22Rv1 (cell line): ENCODE data around the gene TSPAN18.
A peak's percentile ranks its signal among the peaks of the same experiment; 100 is the strongest.

ENCODE experiments used
- H3K27ac ChIP-seq: fragments of 450-650 bp; 2 replicates; pipeline ENCODE4 v1.5.1; 2017
- CTCF ChIP-seq: fragments of 450-650 bp; IDR thresholded peaks from 2 replicates; pipeline ENCODE4 v1.5.1; 2017; ENCODE audit warnings: mild to moderate bottlenecking
- ZFX ChIP-seq: fragments of 450-650 bp; IDR thresholded peaks from 2 replicates; pipeline ENCODE4 v1.6.1; 2017; ENCODE audit warnings: antibody characterized with exemption, borderline replicate concordance

Gene TSPAN18

DNA sequence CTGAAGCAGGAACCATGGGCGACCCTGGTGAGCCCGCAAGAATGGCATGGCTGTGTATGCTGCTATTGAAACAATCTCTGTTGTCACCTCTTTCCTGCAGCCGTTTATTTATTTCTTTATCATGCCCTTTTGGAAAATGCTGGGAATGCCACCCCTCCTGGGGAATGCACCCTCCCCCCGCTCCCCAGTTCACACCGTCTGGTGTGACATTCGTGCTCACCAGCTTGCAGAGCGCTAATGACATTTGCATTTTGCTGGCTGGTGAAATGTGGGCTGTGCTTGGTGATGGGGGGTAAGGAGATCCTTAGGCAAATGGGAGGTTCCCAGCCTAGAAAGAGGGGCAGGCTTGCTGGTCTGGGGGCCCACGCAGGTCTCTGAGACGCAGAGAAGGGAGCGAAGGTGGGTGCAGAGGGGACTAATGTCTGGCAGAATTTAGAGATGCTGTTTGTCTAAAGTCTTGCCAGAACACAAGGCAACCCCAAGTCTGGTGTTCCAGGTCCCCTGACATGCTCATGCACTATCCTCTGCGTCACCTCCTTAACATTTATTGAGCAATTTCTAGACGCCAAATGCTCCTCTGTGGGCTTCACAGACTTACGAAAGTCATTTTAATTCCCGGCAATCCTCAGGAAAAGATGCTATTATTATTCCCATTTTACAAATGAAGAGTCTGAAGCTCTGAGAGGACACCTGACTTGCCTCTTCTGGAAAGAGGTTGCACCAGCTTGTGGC lies 132.2 kb downstream of the TSPAN18 start:
- H3K27ac ChIP-seq, result no peak overlapping the region
- TF ChIP-seq CTCF (no peak), ZFX (no peak)

- no peak overlapping the region for H3K27ac ChIP-seq
- TF ChIP-seq CTCF (no peak), ZFX (no peak)
Observed at GRCh38 chr11:44859528-44859925, 132.8 kb downstream of the TSPAN18 start.

GRCh38 chr11:44860346-44860745 lies 133.6 kb downstream of the TSPAN18 start:
- TF ChIP-seq CTCF (no peak), ZFX (no peak)
- no peak overlapping the region for H3K27ac ChIP-seq

GRCh38 chr11:44861849-44862557 lies 135.2 kb downstream of the TSPAN18 start:
- H3K27ac ChIP-seq, result no peak overlapping the region
- TF ChIP-seq CTCF (no peak), ZFX (no peak)

DNA sequence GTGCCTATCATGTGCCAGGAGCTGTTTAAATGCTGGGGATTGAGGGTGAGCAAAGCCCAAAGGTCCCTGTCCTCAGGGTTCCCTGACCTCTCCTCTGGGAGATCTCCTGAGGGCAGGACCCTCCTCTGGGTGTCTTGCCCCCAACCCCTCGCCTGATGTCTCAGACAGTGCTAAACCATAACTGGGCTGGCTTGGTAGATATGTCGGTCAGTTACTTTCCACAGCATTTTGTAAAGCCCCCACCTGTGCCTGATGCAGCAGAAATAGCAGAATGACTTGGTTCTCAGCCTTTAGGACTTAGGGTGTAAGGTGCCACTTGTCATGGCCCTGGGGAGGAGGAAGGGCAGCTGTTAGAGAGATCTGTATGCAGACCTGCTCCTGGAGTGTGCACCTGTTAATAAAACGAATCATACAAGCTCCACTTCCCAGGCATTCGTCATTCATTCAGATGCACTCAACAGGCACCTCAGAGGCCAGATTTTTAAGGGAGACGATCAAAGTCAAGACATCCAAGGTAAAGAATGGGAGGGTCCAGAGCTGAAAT lies 135.9 kb downstream of the TSPAN18 start:
- H3K27ac ChIP-seq, result no peak overlapping the region
- TF ChIP-seq ZFX, result no peak
- no peak for TF ChIP-seq CTCF

GRCh38 chr11:44863231-44863630 lies 136.5 kb downstream of the TSPAN18 start:
- no peak for TF ChIP-seq ZFX
- TF ChIP-seq CTCF, result no peak
- H3K27ac ChIP-seq, result no peak overlapping the region

DNA sequence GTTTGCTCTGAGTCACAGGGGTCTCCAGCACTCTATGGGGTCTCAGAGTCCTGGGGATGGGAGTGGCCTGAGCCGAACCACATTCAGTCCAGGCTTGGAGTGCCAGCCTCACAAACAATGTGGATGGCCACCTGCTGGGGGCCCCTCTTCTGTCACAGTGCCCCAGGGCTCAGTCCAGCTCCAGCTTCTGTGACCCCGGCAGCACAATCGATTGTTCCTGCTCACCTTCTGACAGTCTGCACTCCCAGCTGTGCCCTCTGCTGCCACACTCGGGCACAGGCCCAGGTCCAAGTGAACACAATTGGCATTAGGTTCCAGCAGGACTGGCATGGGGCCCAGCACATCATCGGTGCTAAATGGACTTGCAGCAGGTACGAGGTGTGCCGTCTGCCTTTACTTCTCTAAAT lies 139.1 kb downstream of the TSPAN18 start:
- TF ChIP-seq CTCF (0 out of 2 replicates have a peak, but pooled peaks have one; percentile 10), ZFX (no peak)
- no peak overlapping the region for H3K27ac ChIP-seq
